HEK293 (cell line): Measurements from ENCODE around the gene NDRG3.

Experiments
- ZBTB1 ChIP-seq: fragments of 450-650 bp; formaldehyde crosslinking; IDR thresholded peaks from 2 replicates; pipeline ENCODE4 v1.5.1; 2016; ENCODE audit warnings: missing biosample characterization, missing genetic modification characterization
- ZNF16 ChIP-seq: fragments of 450-650 bp; formaldehyde crosslinking; IDR thresholded peaks from 2 replicates; pipeline ENCODE4 v1.5.1; 2016; ENCODE audit warnings: low read depth, missing biosample characterization, missing genetic modification characterization
- ZNF248 ChIP-seq: fragments of 450-650 bp; formaldehyde crosslinking; IDR thresholded peaks from 2 replicates; pipeline ENCODE4 v1.5.1; 2017; ENCODE audit warnings: missing biosample characterization, missing genetic modification characterization
- ZNF423 ChIP-seq: fragments of 450-650 bp; formaldehyde crosslinking; IDR thresholded peaks from 2 replicates; pipeline ENCODE4 v1.5.1; 2016; ENCODE audit warnings: missing biosample characterization, missing genetic modification characterization
- ZNF514 ChIP-seq: fragments of 450-650 bp; formaldehyde crosslinking; IDR thresholded peaks from 2 replicates; pipeline ENCODE4 v1.5.1; 2016; ENCODE audit warnings: missing biosample characterization, missing genetic modification characterization
- ZNF626 ChIP-seq: fragments of 450-650 bp; sonication (Bioruptor Pico); formaldehyde crosslinking; IDR thresholded peaks from 2 replicates; pipeline ENCODE4 v1.5.1; 2018; ENCODE audit warnings: missing biosample characterization, missing genetic modification characterization, inconsistent platforms
- TF ChIP-seq, protein P1 (sequence below): fragments of 450-650 bp; formaldehyde crosslinking; IDR thresholded peaks from 2 replicates; pipeline ENCODE4 v1.5.1; 2017; ENCODE audit warnings: missing biosample characterization, missing genetic modification characterization

DNA sequence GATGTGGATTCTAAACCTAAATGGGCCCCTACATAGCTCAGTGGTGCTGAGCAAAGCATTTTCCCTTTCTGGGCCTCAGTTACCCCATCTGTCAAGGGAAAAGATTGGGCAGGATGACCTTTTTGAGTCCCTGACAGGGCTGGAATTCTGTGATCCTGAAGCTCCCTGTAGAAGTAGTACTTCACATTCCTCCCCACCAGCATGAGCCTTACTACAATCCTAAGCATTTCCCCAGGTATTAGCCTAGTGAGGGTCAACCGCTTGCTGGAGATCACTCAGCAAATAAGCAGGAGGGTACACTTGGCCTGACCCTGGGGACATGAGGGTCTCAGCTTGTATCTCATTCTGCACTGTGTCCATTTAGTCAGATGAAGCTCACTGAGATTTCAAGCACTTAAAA, 13.4 kb downstream of the NDRG3 start:
- TF ChIP-seq ZNF248 (tag by site-specific recombination) (no peak), ZNF514 (tag by site-specific recombination) (no peak), ZBTB1 (no peak), ZNF626 (tag by site-specific recombination) (no peak), ZNF16 (tag by site-specific recombination) (no peak), ZNF423 (tag by site-specific recombination) (no peak)
- TF ChIP-seq, protein P1, sequence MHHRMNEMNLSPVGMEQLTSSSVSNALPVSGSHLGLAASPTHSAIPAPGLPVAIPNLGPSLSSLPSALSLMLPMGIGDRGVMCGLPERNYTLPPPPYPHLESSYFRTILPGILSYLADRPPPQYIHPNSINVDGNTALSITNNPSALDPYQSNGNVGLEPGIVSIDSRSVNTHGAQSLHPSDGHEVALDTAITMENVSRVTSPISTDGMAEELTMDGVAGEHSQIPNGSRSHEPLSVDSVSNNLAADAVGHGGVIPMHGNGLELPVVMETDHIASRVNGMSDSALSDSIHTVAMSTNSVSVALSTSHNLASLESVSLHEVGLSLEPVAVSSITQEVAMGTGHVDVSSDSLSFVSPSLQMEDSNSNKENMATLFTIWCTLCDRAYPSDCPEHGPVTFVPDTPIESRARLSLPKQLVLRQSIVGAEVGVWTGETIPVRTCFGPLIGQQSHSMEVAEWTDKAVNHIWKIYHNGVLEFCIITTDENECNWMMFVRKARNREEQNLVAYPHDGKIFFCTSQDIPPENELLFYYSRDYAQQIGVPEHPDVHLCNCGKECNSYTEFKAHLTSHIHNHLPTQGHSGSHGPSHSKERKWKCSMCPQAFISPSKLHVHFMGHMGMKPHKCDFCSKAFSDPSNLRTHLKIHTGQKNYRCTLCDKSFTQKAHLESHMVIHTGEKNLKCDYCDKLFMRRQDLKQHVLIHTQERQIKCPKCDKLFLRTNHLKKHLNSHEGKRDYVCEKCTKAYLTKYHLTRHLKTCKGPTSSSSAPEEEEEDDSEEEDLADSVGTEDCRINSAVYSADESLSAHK (tag by site-specific recombination) = no peak
